DMS153 treated with DMSO at 0.1 percent for 48 hours (cell line): ENCODE measurements around the gene CRAMP1.
"Not testable (repeated sequence)": the region's sequence is repeated elsewhere in the genome, so short reads cannot be mapped to it uniquely, and the experiment has no call there.

Source experiments
- DNase-seq: peaks from one replicate; lab custom pipeline; 2025; ENCODE audit not compliant: unreplicated experiment; lab: John Stamatoyannopoulos, UW

The CRAMP1 gene

DNA sequence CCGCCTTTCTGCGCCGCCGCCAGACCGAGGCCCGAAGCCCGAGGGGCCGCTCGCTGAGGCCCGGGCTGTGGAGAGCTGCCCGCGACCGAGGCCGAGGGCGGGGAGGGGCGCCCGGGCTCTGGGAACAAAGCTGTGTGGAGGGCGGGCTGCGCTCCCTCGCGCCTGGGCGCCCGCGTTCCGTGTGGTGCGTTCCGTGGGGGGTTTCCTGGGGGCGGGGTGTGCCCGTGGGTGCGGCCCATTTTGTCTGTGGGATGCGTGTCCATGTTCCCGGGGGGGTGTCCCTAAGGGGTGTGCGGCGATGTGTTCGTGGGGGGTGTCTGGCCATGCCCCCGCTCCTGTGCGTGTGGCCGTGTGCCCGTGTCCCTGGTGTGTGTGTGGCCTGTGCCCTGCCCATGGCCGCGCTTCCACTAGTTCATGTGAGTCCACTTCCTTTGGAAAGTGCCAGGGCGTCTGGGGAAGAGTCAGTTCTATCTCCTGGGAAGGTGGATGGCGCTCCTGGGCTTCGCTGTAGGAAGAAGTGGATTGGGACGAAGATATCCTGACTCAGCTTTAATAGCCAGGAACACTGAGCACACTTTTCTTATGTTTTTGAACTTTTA lies 66.4 kb downstream of the CRAMP1 start:
- DNase-seq = peak; percentile 4

DNA sequence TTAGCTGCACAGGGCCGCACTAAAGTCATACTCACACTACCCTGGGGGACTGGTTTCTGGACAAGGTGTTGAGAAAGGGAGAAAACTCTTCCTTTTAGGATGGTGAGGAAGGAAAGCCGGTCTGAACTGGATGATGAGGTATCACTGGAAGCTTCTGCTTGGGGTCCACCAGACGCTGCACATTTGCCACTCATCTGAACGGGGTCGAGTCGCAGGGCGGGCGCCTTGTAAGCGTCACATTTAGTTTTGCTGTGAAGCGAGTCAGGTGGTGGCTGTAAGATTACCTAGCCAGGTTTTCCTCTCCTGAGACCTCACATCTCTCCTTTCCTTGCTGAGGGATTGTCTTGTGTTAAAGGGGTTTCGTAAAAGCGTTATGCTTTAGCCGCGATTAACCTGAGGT lies 68.2 kb downstream of the CRAMP1 start:
- DNase-seq = no peak

DNA sequence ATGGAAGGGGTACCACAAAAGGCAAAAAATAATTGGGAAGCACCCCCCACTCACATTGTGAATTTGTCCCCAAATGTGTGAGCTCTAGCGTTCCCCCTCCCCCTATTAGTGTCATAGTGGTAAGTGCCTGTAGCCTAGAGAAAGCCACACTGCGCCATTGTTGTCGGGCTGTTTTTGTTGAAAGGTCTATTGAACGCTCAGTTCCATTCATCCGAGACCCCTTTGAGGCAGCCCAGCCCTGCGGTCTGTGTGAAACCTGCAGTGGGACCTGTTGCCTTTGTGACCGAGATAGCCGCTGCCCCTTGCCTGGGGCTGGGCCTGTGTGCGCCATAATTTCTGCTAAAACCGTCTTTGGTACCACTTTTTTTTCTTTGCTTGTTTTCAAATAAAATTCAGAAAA lies 68.9 kb downstream of the CRAMP1 start:
- DNase-seq = no peak

DNA sequence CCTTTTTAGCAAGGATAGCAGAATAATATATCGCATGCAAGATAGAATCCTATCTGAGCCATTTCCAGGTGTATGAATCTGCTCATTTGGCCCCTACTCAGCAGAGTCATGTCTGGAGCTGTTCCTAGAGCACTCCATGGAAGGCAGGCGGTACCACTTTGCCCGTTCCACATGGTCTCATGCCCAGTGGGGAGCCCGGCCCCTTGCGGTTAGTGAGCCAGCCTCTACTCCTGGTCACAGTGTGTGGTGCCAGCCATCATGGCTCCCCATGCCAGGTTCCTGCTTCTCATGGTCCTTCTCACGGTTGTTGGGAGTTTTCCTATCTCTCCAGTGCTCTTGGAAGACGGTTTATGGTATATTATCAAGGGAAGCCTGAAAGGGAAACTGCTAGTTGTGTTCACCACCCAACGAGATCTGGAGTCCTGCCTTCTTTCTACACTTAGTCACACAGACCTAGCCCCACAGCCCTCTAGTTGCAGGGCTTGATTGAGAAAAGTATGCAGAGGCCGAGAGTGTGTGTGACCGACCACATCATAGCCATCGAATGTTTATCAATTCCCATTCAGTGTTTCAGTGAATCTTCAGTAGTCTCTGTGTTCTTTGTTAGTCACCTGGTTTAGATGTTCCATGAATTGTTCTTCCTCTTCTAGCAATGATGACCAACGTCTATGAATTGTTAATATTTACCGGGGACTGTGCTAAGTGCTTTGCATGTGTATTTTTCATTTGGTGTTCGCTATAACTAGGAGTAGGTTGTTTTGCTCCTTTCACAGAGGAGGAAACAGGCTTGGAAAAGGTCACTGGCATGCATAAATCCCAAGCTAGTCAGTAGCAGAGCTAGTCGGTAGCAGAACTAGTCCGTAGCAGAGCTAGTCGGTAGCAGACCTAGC lies 75.5 kb downstream of the CRAMP1 start:
- DNase-seq = no peak

DNA sequence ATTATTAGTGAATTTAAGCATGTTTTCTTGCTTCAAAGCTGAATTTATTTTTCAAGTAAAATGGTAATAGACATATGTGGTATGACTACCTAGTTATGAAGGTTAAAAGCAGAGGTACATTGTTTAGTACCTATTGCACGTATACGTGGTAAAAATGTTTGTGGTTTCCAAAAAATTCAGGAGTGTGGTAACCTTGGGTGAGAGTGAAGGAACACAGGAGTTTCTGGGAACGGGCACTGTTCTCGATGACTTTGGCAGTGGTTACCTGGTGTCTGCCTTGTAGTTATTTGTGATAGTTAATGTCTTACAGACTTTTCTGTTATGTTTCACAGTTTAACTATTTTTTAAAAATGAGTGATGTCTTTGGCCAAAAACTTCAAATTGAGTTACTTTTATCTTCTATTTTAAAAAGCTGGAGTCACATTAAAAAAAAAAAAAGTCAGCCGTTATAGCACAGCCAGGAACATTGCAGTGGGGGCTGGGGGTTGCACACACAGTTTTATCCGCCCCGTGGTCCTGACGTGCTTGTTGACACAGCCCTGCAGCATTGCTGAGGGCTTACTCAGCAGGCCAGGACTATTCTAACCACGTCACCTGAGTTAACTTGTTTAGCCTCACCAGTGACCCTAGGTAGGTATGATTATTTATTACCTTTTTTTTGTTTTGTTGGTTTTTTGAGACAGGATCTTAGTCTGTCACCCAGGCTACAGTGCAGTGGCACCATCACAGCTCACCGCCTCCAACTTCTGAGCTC lies 76.8 kb downstream of the CRAMP1 start:
- DNase-seq = no peak

DNA sequence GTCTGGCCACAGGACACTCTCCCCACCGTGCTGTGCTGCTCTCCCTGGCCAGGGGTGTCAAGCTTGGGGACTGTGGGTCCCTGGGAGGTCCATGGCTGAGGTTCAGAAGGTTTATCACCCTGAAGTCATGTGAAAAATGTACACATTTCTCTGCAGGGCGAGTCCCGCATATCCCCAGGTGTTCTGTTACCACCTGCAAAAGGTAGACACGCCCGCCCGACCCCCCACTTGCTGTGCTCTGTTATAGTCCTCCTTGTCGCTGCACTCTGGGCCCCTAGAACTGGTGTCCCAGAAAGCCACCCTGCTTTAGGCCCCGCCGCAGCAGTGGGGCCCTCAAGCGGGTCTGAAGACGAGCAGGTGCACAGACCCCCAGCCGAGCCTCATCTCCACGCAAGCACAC lies 77.7 kb downstream of the CRAMP1 start:
- DNase-seq = no peak

DNA sequence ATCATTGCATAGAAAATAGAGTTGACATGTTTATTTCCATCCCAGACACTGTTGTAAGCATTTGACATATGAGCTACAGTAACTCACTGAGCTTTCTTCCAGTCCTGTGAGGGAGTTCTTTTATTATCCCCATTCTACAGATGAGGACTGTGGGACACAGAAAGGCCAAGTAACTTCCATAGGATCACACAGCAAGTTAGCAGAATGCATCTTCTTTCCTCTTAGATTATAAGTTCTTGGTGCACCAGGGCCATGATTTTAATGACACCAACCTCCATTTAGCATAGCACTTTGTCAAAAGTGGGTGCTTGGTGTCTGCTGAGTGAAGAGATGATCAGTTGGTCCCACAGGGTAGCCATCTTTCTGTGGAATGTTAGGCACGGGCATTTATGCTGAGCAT lies 78.7 kb downstream of the CRAMP1 start:
- no peak for DNase-seq

DNA sequence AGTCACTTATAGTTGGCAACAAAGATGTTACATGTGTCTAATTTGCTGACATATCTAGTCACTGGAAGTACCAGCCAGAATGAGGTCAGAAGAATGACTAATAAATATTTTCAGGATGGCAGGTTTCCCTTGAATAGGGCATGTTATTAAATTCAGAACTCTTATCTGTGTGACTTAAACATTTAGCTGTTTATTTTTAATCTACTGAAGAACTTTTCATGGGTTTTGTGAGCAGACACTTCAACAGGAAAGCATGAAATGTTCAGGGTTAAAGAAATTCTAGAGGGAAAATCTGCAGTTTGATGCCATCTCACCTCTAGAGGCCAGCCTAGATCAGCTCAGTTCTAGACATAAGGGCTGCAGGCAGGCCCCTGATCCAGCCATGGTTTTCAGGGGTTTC lies 79.1 kb downstream of the CRAMP1 start:
- no peak for DNase-seq

DNA sequence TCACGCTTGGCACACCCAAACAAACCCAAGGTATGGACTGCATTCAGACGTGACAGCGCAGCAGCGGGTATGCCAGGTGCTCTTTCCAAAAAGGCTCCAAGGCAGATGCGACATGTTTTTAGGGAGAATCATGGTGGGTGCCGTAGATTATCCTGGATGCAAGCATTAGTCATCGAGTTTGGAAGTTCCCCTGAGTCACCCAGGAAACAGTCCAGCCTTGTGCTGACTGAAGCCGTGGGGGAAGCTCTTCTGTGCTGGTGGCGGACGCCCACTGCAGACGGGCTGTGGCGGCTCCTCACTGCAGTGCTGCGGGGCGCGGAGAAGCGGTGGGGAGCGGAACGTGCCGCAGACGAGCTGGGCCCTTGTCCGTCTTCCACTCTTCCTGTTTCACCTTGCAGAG lies 79.8 kb downstream of the CRAMP1 start:
- DNase-seq = no peak

DNA sequence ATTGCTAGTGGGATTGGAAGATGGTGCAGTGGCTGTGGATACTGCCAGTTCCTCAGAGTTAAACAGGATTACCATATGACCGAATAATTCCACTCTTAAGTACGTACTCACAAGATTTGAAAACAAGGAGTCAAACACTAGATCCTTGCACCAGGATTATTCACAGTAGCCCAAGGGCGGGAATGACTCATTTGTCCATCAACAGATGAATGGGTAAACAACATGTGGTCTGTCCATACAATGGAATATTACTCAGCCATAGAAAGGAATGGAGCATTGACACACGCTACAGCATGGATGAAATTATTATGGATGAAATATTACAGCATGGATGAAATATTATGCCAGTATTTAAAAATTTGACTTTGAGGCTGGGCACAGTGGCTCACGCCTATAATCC lies 84.7 kb downstream of the CRAMP1 start:
- DNase-seq = no peak

DNA sequence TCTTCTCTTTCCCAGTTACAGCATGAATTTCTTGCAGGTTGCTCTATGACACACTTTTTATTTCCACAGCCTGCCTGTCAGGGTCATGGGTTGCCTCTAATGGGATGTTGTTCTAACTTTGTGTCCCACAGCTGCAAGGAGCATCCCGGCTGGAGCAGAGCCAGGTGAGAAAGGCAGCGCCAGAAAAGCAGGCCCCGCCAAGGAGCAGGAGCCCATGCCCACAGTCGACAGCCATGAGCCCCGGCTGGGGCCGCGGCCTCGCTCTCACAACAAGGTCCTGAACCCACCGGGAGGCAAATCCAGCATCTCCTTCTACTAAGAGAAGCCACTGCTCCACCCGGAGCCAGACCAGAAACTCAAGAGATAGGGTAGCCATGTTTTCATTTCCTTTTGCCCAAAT lies 86.5 kb downstream of the CRAMP1 start:
- no peak for DNase-seq

DNA sequence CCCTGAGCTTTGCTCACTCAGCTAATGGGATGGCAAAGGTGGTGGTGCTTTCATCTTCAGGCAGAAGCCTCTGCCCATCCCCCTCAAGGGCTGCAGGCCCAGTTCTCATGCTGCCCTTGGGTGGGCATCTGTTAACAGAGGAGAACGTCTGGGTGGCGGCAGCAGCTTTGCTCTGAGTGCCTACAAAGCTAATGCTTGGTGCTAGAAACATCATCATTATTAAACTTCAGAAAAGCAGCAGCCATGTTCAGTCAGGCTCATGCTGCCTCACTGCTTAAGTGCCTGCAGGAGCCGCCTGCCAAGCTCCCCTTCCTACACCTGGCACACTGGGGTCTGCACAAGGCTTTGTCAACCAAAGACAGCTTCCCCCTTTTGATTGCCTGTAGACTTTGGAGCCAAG lies 88.1 kb downstream of the CRAMP1 start:
- no peak for DNase-seq

DNA sequence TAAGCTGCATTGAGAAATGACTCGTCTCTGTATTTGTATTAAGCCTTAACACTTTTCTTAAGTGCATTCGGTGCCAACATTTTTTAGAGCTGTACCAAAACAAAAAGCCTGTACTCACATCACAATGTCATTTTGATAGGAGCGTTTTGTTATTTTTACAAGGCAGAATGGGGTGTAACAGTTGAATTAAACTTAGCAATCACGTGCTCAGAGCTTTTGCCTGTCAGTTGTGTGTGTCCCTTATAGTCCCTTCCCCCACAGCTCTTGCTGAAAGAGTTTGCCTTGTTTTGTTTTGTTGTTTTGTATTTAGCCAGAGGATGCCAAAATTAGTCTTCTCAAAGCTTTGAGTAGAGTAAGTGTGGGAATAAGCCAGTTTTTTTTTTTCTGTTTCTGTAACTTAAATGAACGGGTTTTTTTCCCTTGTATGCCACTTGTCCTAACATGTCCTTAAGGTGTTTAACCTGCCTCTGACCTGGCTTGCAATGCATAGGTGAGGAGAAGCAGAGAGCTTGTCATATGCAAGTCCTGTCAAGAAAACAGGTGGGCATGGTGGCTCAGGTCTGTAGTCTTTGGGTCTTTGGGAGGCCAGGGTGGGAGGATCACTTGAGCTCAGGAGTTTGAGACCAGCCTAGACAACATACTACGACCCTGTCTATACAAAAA lies 89.2 kb downstream of the CRAMP1 start:
- no peak for DNase-seq

DNA sequence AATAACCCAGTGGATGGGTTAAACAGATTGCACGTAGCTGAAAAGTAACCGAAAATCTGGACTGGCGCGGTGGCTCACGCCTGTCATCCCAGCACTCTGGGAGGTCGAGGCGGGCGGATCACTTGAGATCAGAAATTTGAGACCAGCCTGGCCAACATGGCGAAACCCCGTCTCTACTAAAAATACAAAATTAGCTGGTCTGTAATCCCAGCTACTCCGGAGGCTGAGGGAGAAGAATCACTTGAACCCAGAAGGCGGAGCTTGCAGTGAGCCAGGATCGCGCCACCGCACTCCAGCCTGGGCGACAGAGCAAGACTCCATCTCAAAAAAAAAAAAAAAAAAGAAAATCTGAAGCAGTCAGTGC lies 93.1 kb downstream of the CRAMP1 start:
- DNase-seq = not testable (repeated sequence)

DNA sequence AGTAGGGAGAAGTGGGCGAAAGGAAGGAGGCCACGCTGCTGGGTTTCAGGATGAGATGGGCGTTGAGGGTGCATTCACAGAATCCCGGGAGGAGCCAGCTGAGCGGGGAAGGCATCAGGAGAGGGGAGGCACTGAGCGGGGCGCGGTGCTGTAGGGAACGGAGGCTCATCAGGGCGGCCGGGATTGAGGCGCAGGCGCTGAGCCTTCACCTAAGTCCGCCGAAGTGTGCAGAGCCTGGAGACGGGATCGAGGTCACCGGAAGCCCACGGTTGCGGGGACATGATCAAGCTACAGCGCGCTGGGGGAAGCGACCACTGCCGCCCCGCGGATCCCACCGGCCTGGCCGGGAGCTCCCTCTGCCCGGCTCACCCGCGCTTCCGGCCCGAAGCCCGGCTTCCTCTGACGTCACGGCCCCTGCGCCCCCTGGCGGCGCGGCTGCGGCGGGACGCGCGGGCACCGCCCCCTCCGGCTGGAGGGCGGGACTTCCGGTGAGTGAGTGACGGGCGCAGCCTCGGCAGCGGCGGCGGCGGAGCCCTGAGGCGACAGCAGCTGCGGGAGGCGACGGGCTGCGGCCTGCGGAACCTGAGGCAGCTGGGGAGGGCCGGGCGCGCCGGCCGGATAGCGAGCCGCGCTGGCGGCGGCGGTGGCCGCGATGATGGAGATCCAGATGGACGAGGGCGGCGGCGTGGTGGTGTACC lies 93.7 kb downstream of the CRAMP1 start, which contains the start of gene MAPK8IP3:
Gene MAPK8IP3 (plus strand): TSS at position 508 of the 698 bp plus-strand sequence. CDS start 145 bp downstream, at position 653.
- DNase-seq = peak; percentile 75

DNA sequence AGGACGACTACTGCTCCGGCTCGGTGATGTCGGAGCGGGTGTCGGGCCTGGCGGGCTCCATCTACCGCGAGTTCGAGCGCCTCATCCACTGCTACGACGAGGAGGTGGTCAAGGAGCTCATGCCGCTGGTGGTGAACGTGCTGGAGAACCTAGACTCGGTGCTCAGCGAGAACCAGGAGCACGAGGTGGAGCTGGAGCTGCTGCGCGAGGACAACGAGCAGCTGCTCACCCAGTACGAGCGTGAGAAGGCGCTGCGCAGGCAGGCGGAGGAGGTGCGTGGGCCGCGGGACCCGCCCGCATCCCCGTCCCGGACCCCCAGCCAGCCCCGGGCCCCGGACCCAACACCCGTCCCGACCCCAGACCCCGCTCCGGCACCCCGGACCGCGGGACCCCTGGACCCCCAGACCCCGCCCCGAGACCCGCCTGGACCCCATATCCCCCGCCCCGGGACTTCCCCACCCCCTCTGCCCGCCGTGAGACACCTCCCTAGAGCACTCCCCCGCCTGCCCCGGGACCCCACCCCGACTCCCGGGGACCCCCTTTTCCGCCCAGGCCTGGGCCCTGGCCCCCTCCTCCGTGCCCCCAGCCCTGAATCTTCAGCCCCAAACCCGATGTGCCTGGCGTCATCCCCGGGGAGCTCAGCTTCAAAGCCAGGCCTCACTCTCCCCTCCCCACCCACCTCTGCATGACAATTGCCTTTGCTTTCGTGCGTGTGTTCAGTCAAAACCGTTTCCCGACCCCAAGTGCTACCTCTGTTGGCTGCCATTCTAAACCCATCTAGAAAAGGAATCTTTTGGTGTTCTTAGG lies 94.4 kb downstream of the CRAMP1 start:
- no peak for DNase-seq

DNA sequence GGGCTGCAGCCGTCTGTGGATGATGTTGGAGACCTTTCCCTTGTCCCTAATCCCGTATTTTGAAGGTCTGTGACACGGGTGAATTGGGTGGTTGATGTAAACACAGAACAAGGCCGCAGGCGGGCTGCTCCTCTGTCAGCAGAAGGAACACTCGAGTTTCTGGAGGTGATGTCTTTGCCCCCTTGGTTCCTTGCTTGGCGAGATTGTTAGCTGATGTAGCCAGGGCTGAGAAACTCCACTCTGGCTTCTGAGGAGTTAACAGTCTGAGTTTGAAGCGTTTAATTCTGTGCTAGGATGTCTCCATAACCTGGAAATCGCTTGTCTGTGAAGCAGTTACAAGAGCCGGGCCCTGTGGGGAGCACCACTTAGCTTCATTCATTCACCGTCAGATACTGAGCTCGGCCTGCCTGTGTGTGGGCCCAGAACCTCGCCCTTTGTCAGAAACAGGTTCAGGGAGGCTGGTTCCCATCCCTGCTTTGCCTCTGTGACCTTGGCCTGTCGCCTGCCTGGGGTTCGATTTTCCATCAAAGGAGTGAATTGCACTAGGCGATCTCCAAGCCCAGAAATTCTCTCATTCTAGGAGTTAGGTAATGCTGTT lies 95.1 kb downstream of the CRAMP1 start:
- no peak for DNase-seq

DNA sequence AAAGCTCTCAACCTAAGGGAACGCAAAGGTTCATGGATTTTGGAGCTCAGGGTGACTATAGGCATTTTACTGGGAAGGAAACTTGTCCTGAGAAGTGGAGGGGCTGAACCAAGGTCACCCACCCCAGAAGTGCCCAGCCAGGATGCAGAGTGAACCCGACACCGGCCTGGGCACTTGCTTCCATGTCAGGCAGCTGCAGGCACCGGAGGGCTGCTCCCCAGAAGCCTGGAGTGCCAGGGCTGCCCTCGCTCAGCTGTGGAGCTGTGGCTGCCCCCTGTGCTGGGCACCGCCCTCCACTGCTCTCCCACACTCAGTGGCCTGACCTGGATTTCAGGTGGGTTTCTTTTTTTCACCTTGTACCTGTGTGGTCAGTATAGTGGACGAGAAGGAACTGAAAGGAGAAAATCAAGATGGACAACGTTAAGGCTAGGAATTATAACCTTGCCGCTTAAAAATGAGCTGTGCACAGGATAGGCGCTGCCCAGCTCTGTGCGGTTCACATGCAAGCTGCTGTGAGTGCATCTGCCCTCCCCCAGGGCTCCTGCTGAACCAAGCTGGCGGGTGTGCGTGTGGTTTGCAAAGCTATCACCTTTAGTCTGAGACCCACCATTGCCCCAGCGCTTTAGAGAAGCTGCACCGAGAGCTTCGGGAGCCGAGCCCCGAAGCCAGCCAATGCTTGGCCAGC lies 96.1 kb downstream of the CRAMP1 start:
- DNase-seq = no peak

DNA sequence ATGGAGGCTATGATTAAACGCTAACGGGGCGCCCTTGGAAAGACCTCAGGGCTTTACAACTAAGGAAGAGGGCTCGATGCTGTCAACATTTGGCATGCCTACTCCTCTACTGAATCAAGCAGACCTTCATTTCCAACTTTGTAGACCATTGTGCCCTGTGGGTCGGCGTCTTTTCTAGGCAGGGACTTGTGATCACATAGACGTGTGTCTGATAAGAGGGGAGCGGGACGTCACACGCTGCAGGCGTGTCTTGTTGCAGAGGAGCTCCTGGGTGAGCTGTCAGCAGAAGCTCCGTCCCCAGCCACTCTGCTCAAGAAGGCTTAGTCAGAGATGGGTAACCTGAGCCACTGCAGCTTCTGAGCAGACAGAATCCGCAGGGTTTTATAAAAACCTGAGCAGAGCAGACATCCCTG lies 96.6 kb downstream of the CRAMP1 start:
- DNase-seq = no peak
